ENCODE data around the gene NR3C1. TPM values are rescaled to one million over a fixed set of nuclear protein-coding genes. Genes with fewer than 3 reads are reported as not detected.

The NR3C1 gene
- total RNA-seq, 2 donors from 2014 or later, result 166 to 182 TPM

DNA sequence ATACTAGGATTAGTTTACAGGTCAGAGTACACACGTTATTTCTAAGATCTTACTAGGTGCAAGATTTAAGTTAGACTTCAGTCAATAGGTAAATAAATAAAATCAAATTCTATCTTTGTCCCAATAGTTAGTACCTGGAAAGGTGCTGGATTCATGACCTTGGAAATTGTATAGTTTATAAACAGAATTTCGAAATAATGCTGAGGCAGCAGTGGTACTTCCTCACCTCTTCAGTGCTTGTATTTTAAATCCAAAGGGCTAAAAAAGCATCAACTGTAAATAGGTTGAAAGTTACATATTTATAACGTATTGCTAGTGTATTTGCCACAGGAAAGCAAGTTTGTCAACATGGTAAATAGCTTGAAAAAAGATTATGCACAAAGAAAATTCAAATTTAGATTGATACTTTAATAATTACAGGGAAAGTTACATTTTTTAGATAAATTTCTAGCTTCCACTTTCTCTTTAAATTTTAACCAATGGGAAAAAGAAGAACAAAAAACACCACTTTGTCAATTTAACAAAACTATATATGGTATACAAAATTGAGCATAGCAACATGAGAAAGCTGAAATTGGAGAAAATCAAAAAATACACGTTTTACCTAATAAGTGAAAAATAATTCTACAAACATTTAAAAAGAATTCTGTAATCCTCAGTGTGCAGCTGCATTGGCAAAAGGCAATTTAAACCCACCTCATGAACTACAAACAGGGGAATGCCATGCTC lies 46.5 kb downstream of the NR3C1 start:
- Mint-ChIP-seq H3K27me3 (no peaks in the 10 kb centered on the region), H3K4me3 (no peak overlapping the region), H3K27ac (peak overlapping the region in 1 of 2 donors; percentile 48), H3K36me3 (no peaks in the 10 kb centered on the region), H3K4me1 (ENCODE audit: low read depth in 2 of 2) (peaks cover 51 to 54% of the 10 kb centered on the region in 2 donors), H3K9me3 (no peaks in the 10 kb centered on the region)
- no peak for DNase-seq (ENCODE audit: low spot score)
- ATAC-seq, result no peak

DNA sequence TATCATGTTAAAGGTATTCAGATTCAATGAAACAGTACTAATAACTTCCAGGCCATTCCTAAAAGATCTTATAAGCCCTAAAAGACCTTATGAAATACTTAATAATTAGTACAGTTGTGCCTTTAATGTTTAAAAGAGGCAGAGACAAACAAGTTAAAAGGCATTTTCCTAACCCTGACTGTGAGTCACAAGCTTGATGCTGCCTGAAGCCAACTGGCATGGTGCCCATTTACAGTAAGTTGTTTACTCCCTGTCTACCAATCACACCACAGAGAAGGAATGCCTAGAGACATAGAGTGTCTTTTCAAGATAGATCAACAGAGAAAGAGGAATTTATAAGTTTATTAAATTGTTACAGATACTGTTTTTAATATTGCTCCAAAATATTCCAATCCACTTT lies 47.8 kb downstream of the NR3C1 start:
- Mint-ChIP-seq H3K4me3 (no peak overlapping the region), H3K4me1 (ENCODE audit: low read depth in 2 of 2) (peaks cover 41 to 47% of the 10 kb centered on the region in 2 donors)
- no peak for DNase-seq (ENCODE audit: low spot score)

DNA sequence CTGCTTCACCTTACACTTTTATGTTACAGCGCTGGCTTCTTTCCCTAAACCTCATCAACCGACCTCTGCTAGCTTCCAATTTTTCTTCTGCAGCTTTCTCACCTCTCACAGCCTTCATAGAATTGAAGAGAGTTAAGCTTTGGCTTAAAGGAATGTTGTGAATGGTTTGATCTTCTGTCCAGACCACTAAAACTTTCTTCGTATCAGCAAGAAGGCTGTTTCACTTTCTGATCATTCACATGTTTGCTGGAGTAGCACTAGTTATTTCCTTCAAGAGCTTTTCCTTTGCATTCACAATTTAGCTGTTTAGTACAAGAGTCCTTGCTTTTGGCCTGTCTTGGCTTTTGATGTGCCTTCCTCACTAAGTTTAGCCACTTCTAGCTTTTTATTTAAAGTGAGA lies 49.5 kb downstream of the NR3C1 start:
- DNase-seq (ENCODE audit: low spot score) (no peak), ATAC-seq (peak; percentile 11 to 55)
- no peaks in the 10 kb centered on the region for H3K9me3 Mint-ChIP-seq
- H3K36me3 Mint-ChIP-seq, result no peaks in the 10 kb centered on the region
- peak overlapping the region; percentile 74 to 89 for H3K27ac Mint-ChIP-seq
- H3K27me3 Mint-ChIP-seq, result no peaks in the 10 kb centered on the region
- peak overlapping the region; percentile 81 for H3K4me3 Mint-ChIP-seq
- H3K4me1 Mint-ChIP-seq (ENCODE audit: low read depth in 2 of 2), result peaks cover 33 to 39% of the 10 kb centered on the region in 2 donors

More for the DNA sequence above, 47.8 kb downstream of the NR3C1 start:
- Mint-ChIP-seq H3K9me3 (no peaks in the 10 kb centered on the region), H3K27me3 (no peaks in the 10 kb centered on the region), H3K36me3 (no peaks in the 10 kb centered on the region), H3K27ac (peak overlapping the region in 1 of 2 donors; percentile 47)
- no peak for ATAC-seq

DNA sequence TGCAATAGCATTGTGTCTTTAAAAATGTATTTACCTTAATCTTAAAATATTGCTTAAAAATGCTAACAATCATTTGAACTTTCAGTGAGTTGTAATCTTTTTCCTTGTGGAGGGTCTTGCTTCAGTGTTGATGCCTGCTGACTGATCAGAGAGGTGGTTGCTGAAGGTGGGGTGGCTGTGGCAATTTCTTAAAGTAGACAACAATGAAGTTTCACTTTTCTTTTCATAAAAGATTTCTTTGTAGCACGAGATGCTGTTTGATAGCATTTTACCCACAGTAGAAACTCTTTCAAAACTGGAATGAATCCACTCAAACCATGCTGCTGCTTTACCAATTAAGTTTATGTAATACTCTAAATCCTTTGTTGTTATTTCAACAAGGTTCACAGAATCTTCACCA lies 50.8 kb downstream of the NR3C1 start:
- Mint-ChIP-seq H3K4me1 (ENCODE audit: low read depth in 2 of 2) (peaks cover 32 to 36% of the 10 kb centered on the region in 2 donors), H3K4me3 (peak overlapping the region; percentile 81), H3K27ac (peak overlapping the region; percentile 74 to 89), H3K9me3 (no peaks in the 10 kb centered on the region), H3K36me3 (no peaks in the 10 kb centered on the region), H3K27me3 (no peaks in the 10 kb centered on the region)
- ATAC-seq (peak; percentile 55 to 61), DNase-seq (ENCODE audit: low spot score) (no peak)

DNA sequence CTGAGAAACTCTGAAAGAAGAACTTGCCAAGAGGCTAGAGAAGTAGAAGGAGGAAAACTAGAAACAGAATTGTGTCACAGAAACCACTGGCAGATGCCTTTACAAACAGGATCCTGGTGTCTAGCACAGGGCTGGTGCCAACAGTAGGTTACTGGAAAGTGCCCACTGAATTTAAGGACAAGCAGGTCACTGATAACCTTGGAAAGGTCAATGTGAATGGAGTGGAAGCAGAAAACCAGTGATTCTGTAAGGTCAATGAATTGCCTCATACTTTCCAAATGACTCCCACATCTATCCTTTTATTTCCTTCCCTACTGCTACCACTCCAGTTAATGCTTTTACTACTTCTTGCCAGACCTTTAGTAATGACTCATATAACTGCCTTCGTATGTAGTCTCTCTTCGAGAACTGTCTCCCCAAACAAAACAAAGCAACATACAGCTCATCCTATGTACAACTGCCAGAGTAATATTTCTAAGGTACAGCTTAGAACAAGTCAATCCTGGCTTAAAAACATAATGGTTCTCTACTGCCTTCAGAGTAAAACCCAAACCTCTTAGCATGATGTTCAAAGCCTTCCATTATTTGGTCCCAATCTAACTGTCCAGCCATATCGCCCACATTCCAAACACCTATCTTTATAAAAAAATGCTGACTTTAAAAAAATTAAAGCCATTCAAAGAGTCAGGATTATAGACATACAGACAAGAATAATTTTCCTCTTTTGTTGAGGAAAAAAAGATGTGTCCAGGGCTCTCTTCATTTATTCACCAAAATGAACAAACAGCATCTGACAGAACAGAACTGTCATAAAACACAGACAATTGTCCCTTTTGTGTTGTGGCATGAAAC lies 52.5 kb downstream of the NR3C1 start:
- H3K36me3 Mint-ChIP-seq, result no peaks in the 10 kb centered on the region
- H3K4me1 Mint-ChIP-seq (ENCODE audit: low read depth in 2 of 2), result peaks cover 37% of the 10 kb centered on the region in 2 donors
- no peak overlapping the region for H3K4me3 Mint-ChIP-seq
- ATAC-seq (peak; percentile 63 to 84), DNase-seq (ENCODE audit: low spot score) (no peak)
- H3K27me3 Mint-ChIP-seq, result no peaks in the 10 kb centered on the region
- no peak overlapping the region for H3K27ac Mint-ChIP-seq
- no peaks in the 10 kb centered on the region for H3K9me3 Mint-ChIP-seq

DNA sequence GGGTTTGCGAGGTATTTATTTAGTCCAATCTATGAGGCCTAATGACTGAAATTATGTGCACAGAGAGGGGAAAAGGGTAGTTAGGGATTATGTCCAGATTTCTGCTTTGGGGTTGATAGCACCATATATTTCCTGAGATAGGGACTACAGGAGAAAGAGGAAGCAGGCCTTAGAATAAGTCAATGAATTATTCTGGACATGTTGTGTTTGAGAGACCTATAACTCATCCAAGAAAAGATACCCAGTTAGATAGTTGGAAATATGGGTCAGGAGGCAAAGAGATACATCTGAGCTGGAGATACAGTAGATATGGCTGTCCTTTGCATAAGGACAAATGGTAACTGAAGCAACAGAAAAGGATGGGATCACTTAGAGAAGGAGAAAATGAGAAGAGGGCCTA lies 53.1 kb downstream of the NR3C1 start:
- Mint-ChIP-seq H3K27ac (no peak overlapping the region), H3K4me3 (no peak overlapping the region), H3K27me3 (no peaks in the 10 kb centered on the region), H3K36me3 (no peaks in the 10 kb centered on the region), H3K9me3 (no peaks in the 10 kb centered on the region), H3K4me1 (ENCODE audit: low read depth in 2 of 2) (peaks cover 36 to 37% of the 10 kb centered on the region in 2 donors)
- ATAC-seq, result no peak
- no peak for DNase-seq (ENCODE audit: low spot score)

DNA sequence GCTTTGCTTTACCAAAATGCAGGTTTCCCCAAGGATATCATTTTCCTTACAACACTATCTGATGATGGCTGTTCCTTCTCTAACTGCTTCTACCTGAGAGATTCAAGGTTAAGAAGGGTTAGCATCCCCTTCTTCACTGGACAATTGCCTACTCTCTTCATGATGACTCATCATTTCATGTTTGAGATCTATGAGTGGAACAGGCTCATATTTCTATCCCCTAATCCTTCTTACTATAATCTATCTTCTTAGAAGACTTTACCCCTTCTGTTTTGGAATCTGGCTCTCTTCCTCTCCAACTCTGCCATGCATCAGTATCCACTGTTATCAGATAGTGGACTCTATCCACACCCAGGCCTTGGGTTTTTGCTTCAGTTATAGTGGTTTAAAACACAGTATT lies 54.3 kb downstream of the NR3C1 start:
- ATAC-seq, result no peak
- H3K9me3 Mint-ChIP-seq, result no peaks in the 10 kb centered on the region

DNA sequence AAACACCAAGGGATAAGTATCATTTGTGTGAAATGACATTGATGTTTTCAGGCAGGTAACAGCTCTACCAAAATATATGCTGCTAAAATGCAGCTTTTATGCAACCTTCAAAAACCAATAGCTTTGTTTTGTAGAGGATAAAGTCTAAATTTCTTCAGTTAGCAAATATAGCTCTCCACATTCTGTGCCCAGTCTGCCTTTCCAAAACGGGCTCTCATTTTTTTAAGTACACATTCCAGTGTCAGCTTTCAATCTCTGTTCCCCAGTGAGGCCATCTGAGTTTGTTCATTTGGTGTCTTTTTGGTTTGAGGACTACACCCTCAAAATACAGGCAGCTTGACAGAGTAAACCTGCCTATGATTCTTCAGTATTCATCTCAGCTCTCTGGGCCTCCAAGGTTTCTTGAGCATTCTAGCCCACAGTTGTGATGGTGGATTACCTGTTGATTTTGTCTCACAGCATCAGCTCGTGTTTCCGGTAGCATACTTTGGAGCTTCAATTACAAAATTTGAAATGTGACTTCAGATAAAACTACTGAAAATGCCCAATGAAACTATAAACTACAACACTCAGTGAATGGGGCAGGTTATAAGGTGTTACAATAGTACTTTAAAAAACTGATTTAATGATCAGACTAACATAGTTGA lies 55.7 kb downstream of the NR3C1 start:
- Mint-ChIP-seq H3K36me3 (no peaks in the 10 kb centered on the region), H3K27ac (peak overlapping the region; percentile 1 to 15), H3K4me1 (ENCODE audit: low read depth in 2 of 2) (peaks cover 26 to 29% of the 10 kb centered on the region in 2 donors), H3K27me3 (no peaks in the 10 kb centered on the region), H3K4me3 (no peak overlapping the region), H3K9me3 (no peaks in the 10 kb centered on the region)
- DNase-seq (ENCODE audit: low spot score) (no peak), ATAC-seq (no peak)

More for the DNA sequence above, 54.3 kb downstream of the NR3C1 start:
- Mint-ChIP-seq H3K36me3 (no peaks in the 10 kb centered on the region), H3K4me1 (ENCODE audit: low read depth in 2 of 2) (peaks cover 36 to 38% of the 10 kb centered on the region in 2 donors), H3K27me3 (no peaks in the 10 kb centered on the region), H3K4me3 (no peak overlapping the region), H3K27ac (no peak overlapping the region)
- no peak for DNase-seq (ENCODE audit: low spot score)

DNA sequence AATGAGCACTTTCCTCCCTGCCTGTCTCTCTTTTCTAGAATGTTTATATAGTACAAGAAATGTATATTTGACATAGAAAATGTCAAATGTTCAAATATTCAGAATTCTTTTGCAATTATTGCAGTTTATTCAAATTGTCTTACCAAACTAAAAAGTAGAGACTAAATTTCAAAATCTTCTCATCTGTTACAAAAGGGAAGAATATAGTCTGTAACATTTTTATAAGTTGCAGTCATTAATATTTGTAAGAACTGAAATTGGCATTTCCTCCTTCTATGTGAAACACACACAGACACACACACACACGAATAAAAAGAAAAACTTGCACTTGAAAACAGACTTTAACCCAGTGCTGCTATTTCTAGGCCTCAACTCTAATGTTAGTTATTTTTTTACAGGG lies 56.4 kb downstream of the NR3C1 start:
- DNase-seq (ENCODE audit: low spot score) (no peak), ATAC-seq (no peak)
- Mint-ChIP-seq H3K9me3 (no peaks in the 10 kb centered on the region), H3K4me3 (no peak overlapping the region), H3K27me3 (no peaks in the 10 kb centered on the region), H3K4me1 (ENCODE audit: low read depth in 2 of 2) (peaks cover 31 to 33% of the 10 kb centered on the region in 2 donors), H3K36me3 (no peaks in the 10 kb centered on the region), H3K27ac (peak overlapping the region; percentile 1 to 15)

DNA sequence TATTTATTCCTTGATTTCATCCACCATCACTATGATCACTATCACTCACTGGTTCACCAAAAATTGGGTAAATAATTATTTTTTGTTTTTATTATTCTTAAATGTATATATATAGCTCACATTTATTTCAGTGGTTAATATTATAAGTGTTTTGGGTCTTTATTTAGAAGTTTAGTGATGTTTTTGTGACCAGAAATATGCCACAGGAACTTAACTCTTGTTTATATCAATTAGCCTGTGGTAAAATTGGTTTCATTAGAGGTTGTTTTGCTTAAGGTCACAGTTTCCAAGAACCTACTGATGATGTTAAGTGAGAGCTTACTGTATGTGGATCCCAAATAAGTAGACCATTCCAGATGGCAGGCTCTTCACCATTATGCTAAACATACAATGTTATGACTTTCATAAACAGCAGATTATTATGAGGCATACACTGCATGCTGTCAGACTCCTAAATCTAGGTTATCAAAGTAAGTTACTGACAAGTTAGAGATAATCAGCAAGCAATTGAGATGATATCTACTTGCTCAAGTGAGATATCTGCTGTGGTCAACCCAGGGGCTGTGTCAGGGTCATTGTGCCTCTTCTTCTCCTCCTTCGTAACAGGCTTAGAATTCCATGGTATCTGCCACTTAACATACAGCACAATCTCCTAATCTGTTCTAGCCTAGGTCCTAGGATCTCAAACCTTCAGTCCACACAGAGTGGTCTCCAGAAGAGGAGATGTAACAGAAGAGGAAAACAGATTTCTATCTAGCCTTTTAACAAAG lies 57.6 kb downstream of the NR3C1 start:
- H3K4me3 Mint-ChIP-seq, result no peak overlapping the region
- no peaks in the 10 kb centered on the region for H3K27me3 Mint-ChIP-seq
- ATAC-seq (no peak), DNase-seq (ENCODE audit: low spot score) (no peak)
- H3K27ac Mint-ChIP-seq, result no peak overlapping the region
- peaks cover 40 to 41% of the 10 kb centered on the region in 2 donors for H3K4me1 Mint-ChIP-seq (ENCODE audit: low read depth in 2 of 2)
- H3K36me3 Mint-ChIP-seq, result no peaks in the 10 kb centered on the region
- no peaks in the 10 kb centered on the region for H3K9me3 Mint-ChIP-seq

DNA sequence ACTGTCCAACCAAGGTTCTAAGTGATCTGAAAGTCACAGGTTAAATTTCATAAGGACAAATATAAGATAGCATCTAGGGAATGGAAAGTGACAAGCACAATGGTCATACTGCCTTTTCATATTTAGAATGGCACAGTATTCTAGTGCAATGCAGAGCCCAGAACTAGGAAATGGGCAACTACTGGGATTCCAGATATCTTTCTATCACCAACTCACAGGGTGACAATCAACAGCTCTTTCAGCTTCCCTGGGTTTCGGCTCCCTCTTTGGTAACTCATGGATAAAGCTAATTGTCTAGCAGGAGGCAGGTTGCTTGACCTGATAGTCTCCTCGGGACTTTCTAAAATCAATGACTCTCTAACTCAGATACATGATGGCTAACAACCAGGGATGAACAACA lies 60.4 kb downstream of the NR3C1 start:
- no peak for ATAC-seq
- H3K27ac Mint-ChIP-seq, result peak overlapping the region in 1 of 2 donors; percentile 46

DNA sequence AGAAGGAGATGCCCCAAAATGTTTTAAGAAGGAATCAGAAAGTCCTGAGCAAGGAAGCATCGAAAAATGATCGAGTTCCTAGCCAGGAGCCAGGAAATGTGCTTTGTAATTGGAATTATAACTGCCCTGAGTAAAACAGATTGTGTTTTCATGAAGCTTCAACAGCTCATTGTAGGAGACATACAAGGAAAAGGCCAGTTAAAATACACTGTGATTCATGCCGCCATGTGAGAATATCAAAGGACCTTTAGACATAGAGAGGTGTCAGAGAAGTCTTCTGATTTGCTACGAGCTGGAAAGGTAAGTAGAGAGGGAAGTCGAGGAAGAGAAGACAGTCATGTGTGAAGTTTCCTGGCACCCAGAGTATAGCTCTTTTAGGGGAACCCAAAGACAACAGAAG lies 60.9 kb downstream of the NR3C1 start:
- H3K27ac Mint-ChIP-seq, result peak overlapping the region; percentile 46 to 62
- H3K9me3 Mint-ChIP-seq, result no peaks in the 10 kb centered on the region
- H3K27me3 Mint-ChIP-seq, result no peaks in the 10 kb centered on the region
- DNase-seq (ENCODE audit: low spot score) (no peak), ATAC-seq (no peak)
- H3K36me3 Mint-ChIP-seq, result peaks cover 8% of the 10 kb centered on the region
- H3K4me1 Mint-ChIP-seq (ENCODE audit: low read depth in 2 of 2), result peaks cover 44 to 49% of the 10 kb centered on the region in 2 donors
- H3K4me3 Mint-ChIP-seq, result no peak overlapping the region

More for the DNA sequence above, 60.4 kb downstream of the NR3C1 start:
- no peaks in the 10 kb centered on the region for H3K9me3 Mint-ChIP-seq
- no peak overlapping the region for H3K4me3 Mint-ChIP-seq
- peaks cover 8% of the 10 kb centered on the region for H3K36me3 Mint-ChIP-seq
- DNase-seq (ENCODE audit: low spot score), result no peak
- H3K27me3 Mint-ChIP-seq, result no peaks in the 10 kb centered on the region
- H3K4me1 Mint-ChIP-seq (ENCODE audit: low read depth in 2 of 2), result peaks cover 48 to 53% of the 10 kb centered on the region in 2 donors

Data from natural killer cell treated with Interleukin-12 subunit alpha and Interleukin-12 subunit beta and Interleukin-15 and Interleukin-18, amount 100 ng/mL, for 72 hours (primary cell).